Brain microvascular endothelial cell (primary cell): ENCODE measurements around the gene ZW10.
A peak's percentile ranks its signal among the peaks of the same experiment; 100 is the strongest.

Experiments
- DNase-seq: peaks from one replicate; pipeline ENCODE4 v3.0.0-alpha.2; 2020
- H3K27ac ChIP-seq: fragments of 250-450 bp; sonication (Bioruptor Pico); 2 replicates; pipeline ENCODE4 v1.5.1; 2020; ENCODE audit warnings: mild to moderate bottlenecking, moderate library complexity
- H3K27me3 ChIP-seq: fragments of 250-450 bp; sonication (Bioruptor Pico); replicated peaks from 2 replicates; pipeline ENCODE4 v1.5.1; 2020; ENCODE audit warnings: mild to moderate bottlenecking
- H3K36me3 ChIP-seq: fragments of 250-450 bp; sonication (Bioruptor Pico); replicated peaks from 2 replicates; pipeline ENCODE4 v1.5.1; 2020; ENCODE audit warnings: mild to moderate bottlenecking
- H3K4me3 ChIP-seq: 2 replicates; pipeline ENCODE4 v1.5.1; 2011; ENCODE audit warnings: low read depth, mild to moderate bottlenecking, control low read depth, low read length, moderate library complexity
- CTCF ChIP-seq: IDR thresholded peaks from 2 replicates; pipeline ENCODE4 v1.5.1; 2011; ENCODE audit warnings: low read depth, mild to moderate bottlenecking, moderate library complexity, low read length, control low read depth, inconsistent platforms; ENCODE audit errors: missing control alignments
- in situ Hi-C: cut with HindIII; loops from 2 replicates; pipeline ENCODE4 v1.10.0; 2017; ENCODE audit warnings: low sequenced_read_pairs, low pct_ligation_motif_present

Gene ZW10

GRCh38 chr11:113773416-113774173 is at the start of gene ZW10:
ZW10 (minus strand) TSS chr11:113773692; CDS start chr11:113773666, 26 bp downstream.
- H3K27ac ChIP-seq = peak within 1 kb of the TSS; percentile 70
- peak within 1 kb of the TSS; percentile 97 for H3K4me3 ChIP-seq
- peaks cover 3% of the 10 kb centered on the region for H3K36me3 ChIP-seq
- no peaks in the 10 kb centered on the region for H3K27me3 ChIP-seq
- peak; percentile 97 for DNase-seq
- in situ Hi-C loops = no loop called here
- TF ChIP-seq CTCF = peak; percentile 81

- Histone ChIP-seq H3K4me3 (no peak overlapping the region), H3K27ac (no peak overlapping the region), H3K36me3 (no peaks in the 10 kb centered on the region), H3K27me3 (no peaks in the 10 kb centered on the region)
- no peak for DNase-seq
- TF ChIP-seq CTCF = no peak
- in situ Hi-C loops = no loop called here
Observed at GRCh38 chr11:113818426-113818825, 44.9 kb upstream of the ZW10 start.

- no peak overlapping the region for H3K4me3 ChIP-seq
- H3K36me3 ChIP-seq = no peaks in the 10 kb centered on the region
- no peak for DNase-seq
- in situ Hi-C loops = no loop called here
- H3K27ac ChIP-seq = no peak overlapping the region
- no peak for TF ChIP-seq CTCF
- H3K27me3 ChIP-seq = no peaks in the 10 kb centered on the region
Observed at GRCh38 chr11:113817626-113818025, 44.1 kb upstream of the ZW10 start.

- Histone ChIP-seq H3K27me3 (no peaks in the 10 kb centered on the region), H3K36me3 (no peaks in the 10 kb centered on the region), H3K27ac (no peak overlapping the region), H3K4me3 (no peak overlapping the region)
- no peak for DNase-seq
- in situ Hi-C loops = no loop called here
- TF ChIP-seq CTCF = no peak
Observed at GRCh38 chr11:113817162-113817561, 43.7 kb upstream of the ZW10 start.

- Histone ChIP-seq H3K27me3 (no peaks in the 10 kb centered on the region), H3K36me3 (no peaks in the 10 kb centered on the region), H3K4me3 (no peak overlapping the region), H3K27ac (no peak overlapping the region)
- TF ChIP-seq CTCF = no peak
- in situ Hi-C loops = no loop called here
- DNase-seq = no peak
Observed at GRCh38 chr11:113814181-113814580, 40.7 kb upstream of the ZW10 start.

GRCh38 chr11:113808931-113809330 is 35.4 kb upstream of the ZW10 start:
- H3K36me3 ChIP-seq = peaks cover 7% of the 10 kb centered on the region
- H3K27me3 ChIP-seq = no peaks in the 10 kb centered on the region
- H3K4me3 ChIP-seq = no peak overlapping the region
- no peak for TF ChIP-seq CTCF
- no peak overlapping the region for H3K27ac ChIP-seq
- no peak for DNase-seq
- in situ Hi-C loops = no loop called here
